HG02852 (cell line): ENCODE data around the gene POLR2J3.
A peak's percentile ranks its signal among the peaks of the same experiment; 100 is the strongest.
"Not testable (repeated sequence)": the region's sequence is repeated elsewhere in the genome, so short reads cannot be mapped to it uniquely, and the experiment has no call there.

Source experiments
- ATAC-seq: cut with Tn5 transposase; IDR thresholded peaks from one replicate; pipeline ENCODE4 v1.9.1; 2021; ENCODE audit warnings: mild to moderate bottlenecking, moderate library complexity; ENCODE audit not compliant: unreplicated experiment

Gene POLR2J3

DNA sequence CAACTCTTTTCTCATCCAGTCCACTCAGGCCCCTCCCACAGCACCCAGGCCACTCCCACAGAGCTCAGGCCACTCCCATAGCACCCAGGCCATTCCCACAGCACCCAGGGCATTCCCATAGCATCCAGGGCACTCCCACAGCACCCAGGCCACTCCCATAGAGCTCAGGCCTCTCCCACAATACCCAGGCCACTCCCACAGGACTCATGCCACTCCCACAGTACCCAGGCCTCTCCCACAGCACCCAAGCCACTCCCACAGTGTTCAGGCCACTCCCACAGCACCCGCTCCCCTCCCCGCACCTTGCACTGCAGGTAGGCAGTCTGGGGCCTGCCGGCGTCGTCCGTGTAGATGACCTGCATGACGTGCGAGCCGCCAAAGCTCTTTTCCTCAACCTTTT is 17.5 kb upstream of the POLR2J3 start:
- ATAC-seq, result peak; percentile 40

DNA sequence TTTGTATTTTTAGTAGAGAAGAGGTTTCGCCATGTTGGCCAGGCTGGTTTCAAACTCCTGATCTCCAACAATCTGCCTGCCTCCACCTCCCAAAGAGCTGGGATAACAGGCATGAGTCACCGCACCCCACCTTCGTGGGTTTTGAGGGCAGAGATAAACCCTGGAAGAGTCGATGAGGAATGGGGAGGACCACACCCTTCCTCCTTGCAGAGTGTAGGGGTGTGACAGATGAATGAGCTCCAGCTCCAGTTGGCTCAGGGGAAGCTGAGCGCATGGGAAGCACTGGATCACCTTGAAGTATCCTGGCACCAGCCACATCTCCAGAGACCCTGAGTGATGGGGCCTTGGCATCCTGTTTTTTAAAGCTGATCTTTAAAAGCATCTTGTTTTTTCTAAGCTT is 11.1 kb upstream of the POLR2J3 start:
- not testable (repeated sequence) for ATAC-seq

DNA sequence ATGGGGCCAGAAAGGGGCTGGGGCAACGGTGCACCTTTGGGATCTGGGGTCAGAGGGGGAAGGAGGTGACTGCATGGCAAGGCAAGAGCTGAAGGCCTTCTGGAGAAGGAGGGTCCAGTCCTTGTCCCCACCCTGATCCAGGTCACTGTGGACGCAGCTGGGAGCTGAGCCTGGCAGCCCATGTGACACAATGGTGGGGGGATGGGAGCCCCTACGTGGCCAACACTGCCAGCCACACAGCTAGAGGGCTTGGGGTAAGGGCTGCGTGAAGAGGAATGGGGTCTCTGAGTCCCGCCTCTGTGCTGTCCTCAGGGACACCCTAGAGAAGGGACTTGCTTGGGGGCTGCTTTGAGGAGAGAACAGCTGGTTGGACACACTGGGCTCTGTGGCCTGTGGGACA is 9.3 kb upstream of the POLR2J3 start:
- not testable (repeated sequence) for ATAC-seq

- not testable (repeated sequence) for ATAC-seq
These were observed 6.1 kb upstream of the POLR2J3 start for GRCh38 chr7:102578486-102578885.

GRCh38 chr7:102577315-102578240 is 5.2 kb upstream of the POLR2J3 start:
- not testable (repeated sequence) for ATAC-seq

- not testable (repeated sequence) for ATAC-seq
These were observed 4.0 kb upstream of the POLR2J3 start for GRCh38 chr7:102576363-102576762.

DNA sequence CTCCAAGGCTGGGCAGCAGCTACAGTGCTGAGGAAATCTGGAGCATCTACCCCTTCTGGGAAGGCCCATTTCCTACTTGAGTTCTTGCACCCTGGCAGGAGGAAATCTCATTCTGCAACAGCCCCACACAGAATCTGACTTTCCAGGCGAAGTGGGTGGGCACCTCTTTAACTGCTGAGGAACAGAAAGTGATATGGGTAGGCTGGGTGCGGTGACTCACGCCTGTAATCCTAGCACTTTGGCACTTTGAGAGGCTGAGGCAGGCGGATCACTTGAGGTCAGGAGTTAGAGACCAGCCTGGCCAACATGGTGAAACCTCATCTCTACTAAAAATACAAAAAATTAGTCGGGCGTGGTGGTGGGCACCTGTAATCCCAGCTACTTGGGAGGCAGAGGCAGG is 2.2 kb upstream of the POLR2J3 start:
- ATAC-seq, result not testable (repeated sequence)

GRCh38 chr7:102568620-102569019 is 3.8 kb downstream of the POLR2J3 start:
- ATAC-seq, result not testable (repeated sequence)

DNA sequence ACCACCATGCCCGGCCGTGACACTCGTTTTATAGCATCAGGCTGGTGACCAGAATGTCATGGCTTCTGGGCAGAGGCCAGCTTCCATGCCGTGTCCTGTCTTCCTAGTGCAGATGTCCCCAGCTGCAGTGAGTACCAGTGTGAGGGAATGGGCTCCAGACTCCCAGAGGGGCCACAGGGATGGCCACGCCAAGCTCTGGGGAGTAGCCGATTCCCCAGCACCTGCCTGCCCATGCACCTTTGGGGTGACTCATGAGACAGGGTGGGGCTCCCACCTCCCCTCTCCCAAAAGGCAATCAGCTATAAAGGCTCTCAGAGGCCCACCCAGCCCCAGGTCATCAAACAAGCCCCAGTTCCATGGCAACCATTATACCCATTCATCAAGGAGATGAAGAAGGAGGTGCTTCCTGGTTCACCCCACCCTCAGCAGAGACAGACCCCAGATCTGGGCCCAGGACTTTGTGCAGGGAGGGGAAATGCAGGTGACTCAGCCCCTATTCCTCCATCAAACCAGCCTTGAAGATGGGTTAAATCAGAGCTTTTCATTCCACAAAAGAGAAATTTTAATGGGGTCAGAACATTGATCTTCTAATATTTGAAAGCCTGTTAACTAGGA is 21.5 kb downstream of the POLR2J3 start, which contains the start of gene SPDYE2:
SPDYE2 (plus strand) TSS at position 419 of the 615 bp plus-strand sequence. CDS start 2,030 bp downstream, outside the sequence.
- not testable (repeated sequence) for ATAC-seq

- ATAC-seq, result peak; percentile 79
These were observed 26.0 kb downstream of the POLR2J3 start for GRCh38 chr7:102546353-102546752.

GRCh38 chr7:102545288-102545687 is 27.1 kb downstream of the POLR2J3 start:
- not testable (repeated sequence) for ATAC-seq

- ATAC-seq, result not testable (repeated sequence)
These were observed 28.0 kb downstream of the POLR2J3 start for GRCh38 chr7:102544372-102544771.

DNA sequence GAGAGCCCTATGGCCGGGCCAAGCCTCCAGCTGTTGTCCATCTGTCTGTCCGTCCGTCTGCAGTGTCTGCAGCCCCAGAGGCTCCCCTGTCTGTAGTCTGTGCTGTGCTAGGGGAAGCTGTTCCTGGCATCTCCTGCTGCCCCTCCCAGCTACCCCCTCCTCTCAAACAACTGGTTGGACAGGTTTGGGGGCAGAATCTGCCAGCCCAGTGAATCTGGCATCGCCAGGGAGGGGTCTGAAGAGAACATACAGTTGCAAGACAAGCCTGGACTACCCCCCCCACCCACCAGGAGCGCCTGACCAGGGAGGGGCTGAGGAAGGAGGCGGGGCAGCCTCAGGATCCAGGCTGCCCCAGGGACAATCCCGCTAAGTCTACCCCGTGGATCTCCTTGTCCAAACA is 28.8 kb downstream of the POLR2J3 start, which contains the start of gene UPK3BL2:
UPK3BL2 (minus strand) TSS at position 101 of the 400 bp plus-strand sequence; CDS start at position 41, 60 bp downstream.
- not testable (repeated sequence) for ATAC-seq

DNA sequence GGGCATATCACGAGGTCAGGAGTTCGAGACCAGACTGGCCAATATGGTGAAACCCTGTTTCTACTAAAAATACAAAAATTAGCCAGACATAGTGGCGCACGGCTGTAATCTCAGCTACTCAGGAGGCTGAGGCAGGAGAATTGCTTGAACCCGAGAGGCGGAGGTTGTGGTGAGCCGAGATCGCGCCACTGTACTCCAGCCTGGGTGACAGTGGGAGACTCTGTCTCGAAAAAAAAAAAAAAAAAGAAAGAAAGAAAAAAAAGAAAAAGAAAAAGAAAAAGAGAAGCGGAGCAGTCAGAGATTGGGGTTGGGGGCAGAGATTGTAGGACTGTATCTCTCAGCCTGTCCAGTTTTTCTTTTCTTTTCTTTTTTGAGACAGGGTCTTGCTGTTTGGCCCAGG is 29.6 kb downstream of the POLR2J3 start:
- not testable (repeated sequence) for ATAC-seq

GRCh38 chr7:102542083-102542482 is 30.3 kb downstream of the POLR2J3 start:
- not testable (repeated sequence) for ATAC-seq

DNA sequence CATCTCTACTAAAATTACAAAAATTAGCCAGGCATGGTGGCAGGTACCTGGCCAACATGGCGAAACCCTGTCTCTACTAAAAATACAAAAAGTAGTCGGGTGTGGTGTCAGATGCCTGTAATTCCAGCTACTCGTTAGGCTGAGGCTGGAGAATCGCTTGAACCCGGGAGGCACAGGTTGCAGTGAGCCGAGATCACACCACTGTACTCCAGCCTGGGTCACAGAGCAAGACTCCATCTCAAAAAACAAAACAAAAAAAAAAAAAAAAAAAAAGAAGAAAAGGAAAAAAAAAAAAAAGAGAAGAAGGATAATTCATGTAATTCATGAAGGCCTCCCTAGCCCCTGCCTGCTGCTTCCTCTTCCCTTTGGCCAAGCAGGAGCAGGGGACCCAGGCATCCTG is 31.8 kb downstream of the POLR2J3 start:
- ATAC-seq, result not testable (repeated sequence)

DNA sequence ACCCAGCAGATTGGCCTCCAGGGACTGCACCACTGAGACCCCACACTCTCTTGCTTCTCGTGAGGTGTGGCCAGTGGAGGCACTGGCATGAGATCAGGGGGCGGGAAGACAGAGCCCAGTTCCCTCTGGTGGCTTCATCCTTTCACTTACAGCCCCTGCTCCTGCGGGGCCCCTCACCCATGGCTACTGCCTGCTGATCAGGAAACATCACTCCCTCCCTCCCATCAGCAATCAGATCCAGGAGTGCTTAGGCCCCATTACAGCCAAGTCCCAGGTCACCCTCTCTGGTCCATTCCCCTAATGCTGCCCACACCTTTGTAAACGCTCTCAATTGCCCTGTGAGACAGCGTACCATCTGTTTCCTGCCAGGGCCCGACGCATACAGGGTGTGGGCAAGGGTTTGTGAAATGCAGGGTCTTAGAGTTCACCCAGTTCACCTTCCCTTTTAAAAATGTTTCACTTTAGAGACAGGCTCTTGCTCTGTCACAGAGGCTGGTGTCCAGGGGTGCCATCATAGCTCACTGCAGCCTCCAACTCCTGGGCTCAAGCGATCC is 37.2 kb downstream of the POLR2J3 start:
- ATAC-seq, result not testable (repeated sequence)

GRCh38 chr7:102532127-102532526 is 40.3 kb downstream of the POLR2J3 start:
- ATAC-seq, result not testable (repeated sequence)

GRCh38 chr7:102531583-102531982 is 40.8 kb downstream of the POLR2J3 start:
- not testable (repeated sequence) for ATAC-seq

DNA sequence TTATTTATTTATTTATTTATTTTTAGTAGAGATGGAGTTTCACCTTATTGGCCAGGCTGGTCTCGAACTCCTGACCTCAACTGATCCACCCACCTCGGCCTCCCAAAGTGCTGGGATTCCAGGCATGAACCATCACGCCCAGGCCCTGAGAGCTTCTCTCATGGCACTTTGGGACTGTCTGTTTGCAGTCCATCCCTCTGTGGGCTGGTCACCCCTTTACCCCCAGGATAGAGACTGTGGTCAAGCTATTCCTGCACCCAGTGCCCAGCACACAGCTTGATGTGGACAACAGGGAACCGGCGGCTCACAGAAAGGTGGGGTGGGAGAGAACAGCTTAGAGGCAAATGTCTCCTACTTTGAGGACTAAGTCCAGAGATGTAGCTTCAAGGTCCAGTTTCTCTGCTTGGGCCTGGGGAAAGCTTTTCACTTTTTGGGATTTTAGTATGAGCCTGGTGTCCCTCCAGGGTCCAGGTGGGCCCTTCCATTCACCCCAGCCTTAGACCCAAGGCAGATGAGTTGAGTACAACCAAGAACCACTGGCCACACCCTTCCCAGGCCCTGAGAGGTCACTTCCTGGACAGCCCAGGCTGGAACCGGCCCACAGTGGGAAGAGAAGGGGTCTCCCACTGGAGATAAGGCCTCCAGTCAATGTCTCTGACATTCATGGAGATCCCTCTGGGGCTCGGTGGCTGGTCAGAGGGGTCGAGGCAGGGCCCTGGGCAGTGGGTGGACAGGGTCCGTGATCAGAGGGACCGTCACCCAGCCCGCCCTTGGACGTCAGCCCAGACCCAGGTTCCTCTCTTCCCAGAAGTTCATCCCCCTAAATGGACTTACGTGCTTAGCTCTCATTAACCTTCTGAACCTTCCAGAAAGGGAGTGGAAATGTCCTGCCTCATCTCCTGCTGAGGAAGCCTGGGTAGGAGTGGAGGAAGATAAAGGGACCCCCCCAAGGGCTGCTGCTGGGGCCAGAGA is 44.3 kb downstream of the POLR2J3 start:
- not testable (repeated sequence) for ATAC-seq
